DND-41 (cell line): ENCODE measurements around the gene CFAP251.

Source experiments
- EZH2 ChIP-seq: IDR thresholded peaks from 3 replicates; pipeline ENCODE4 v1.6.1; 2012; ENCODE audit warnings: borderline replicate concordance, low read depth, mild to moderate bottlenecking, moderate library complexity, low read length, inconsistent platforms; ENCODE audit not compliant: severe bottlenecking
- TF ChIP-seq, protein P1 (sequence below): IDR thresholded peaks from 2 replicates; pipeline ENCODE4 v1.5.1; 2012; ENCODE audit warnings: borderline replicate concordance, low read length, moderate library complexity, mild to moderate bottlenecking; ENCODE audit not compliant: poor library complexity, severe bottlenecking; ENCODE audit errors: extremely low read depth

DNA sequence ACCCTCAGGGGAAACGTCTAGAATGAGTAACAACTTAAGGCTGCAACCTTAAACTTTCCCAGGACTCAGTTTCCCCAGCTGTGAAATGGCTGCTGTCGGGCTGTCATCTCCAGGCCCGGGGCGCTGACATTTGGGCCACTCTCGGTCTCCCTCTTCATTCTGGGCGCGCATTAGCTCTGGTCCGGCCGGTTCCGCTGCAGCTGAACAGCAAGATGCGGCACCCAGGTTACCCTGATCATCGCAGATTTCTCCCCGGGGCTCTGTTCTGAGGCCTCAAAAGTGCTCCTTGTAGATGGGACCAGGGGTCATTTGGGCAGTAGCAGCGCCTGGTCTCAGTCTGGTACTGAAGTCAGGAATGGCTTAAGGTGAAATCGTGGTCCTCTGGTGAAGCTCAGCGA, 102.4 kb downstream of the CFAP251 start:
- TF ChIP-seq, protein P1, sequence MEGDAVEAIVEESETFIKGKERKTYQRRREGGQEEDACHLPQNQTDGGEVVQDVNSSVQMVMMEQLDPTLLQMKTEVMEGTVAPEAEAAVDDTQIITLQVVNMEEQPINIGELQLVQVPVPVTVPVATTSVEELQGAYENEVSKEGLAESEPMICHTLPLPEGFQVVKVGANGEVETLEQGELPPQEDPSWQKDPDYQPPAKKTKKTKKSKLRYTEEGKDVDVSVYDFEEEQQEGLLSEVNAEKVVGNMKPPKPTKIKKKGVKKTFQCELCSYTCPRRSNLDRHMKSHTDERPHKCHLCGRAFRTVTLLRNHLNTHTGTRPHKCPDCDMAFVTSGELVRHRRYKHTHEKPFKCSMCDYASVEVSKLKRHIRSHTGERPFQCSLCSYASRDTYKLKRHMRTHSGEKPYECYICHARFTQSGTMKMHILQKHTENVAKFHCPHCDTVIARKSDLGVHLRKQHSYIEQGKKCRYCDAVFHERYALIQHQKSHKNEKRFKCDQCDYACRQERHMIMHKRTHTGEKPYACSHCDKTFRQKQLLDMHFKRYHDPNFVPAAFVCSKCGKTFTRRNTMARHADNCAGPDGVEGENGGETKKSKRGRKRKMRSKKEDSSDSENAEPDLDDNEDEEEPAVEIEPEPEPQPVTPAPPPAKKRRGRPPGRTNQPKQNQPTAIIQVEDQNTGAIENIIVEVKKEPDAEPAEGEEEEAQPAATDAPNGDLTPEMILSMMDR, result no peak
- no peak for TF ChIP-seq EZH2
